A549 (cell line): ENCODE measurements around the gene CNBD2.

Experiments used
- CTCF ChIP-seq: fragments of >200 bp; sonication (Bioruptor Twin); formaldehyde crosslinking; IDR thresholded peaks from 3 replicates; pipeline ENCODE4 v1.5.1; 2016
- EP300 ChIP-seq, 2 experiments: fragments of >200 bp; sonication (Bioruptor Twin); formaldehyde crosslinking; IDR thresholded peaks; 2 replicates in 1 of 2; 3 replicates in 1 of 2; pipeline ENCODE4 v1.6.1; 2016 to 2017
- POLR2A ChIP-seq: IDR thresholded peaks from 2 replicates; pipeline ENCODE4 v1.6.1; 2012; ENCODE audit warnings: mild to moderate bottlenecking, low read length
- REST ChIP-seq: fragments of 200-600 bp; sonication (generic); IDR thresholded peaks from 2 replicates; pipeline ENCODE4 v1.6.1; 2016; ENCODE audit warnings: antibody characterized with exemption, mild to moderate bottlenecking, moderate library complexity

GRCh38 chr20:35950093-35950492 lies 18.3 kb upstream of the CNBD2 start:
- TF ChIP-seq POLR2A (no peak), CTCF (no peak), REST (no peak), EP300 (IDR thresholded peaks at IDR 0.05) (no peak)
